Epithelial cell of proximal tubule (primary cell): ENCODE measurements around the gene DCP2. TPM values are rescaled to one million over a fixed set of nuclear protein-coding genes. Genes with fewer than 3 reads are reported as not detected.
"Not testable (repeated sequence)": the region's sequence is repeated elsewhere in the genome, so short reads cannot be mapped to it uniquely, and the experiment has no call there.

Source experiments
- DNase-seq: peaks from one replicate; pipeline ENCODE4 v3.0.0-alpha.2; 2011; ENCODE audit warnings: low read depth
- H3K4me3 ChIP-seq: 2 replicates; pipeline ENCODE4 v1.5.1; 2011; ENCODE audit warnings: low read depth, mild to moderate bottlenecking, low read length
- total RNA-seq: library from RNA; depleted of rRNA; stranded (reverse); fragments of >200 nt; gene quantifications from 2 replicates; pipeline ENCODE4 v1.2.3, GENCODE V29; 2015
- TF ChIP-seq, protein P1 (sequence below): conservative IDR thresholded peaks from 2 replicates; pipeline ENCODE4 v1.5.1; 2012; ENCODE audit warnings: low read depth, mild to moderate bottlenecking, low read length

The DCP2 gene
- total RNA-seq, 1 donor from 2014 or later, result 28.9 TPM

DNA sequence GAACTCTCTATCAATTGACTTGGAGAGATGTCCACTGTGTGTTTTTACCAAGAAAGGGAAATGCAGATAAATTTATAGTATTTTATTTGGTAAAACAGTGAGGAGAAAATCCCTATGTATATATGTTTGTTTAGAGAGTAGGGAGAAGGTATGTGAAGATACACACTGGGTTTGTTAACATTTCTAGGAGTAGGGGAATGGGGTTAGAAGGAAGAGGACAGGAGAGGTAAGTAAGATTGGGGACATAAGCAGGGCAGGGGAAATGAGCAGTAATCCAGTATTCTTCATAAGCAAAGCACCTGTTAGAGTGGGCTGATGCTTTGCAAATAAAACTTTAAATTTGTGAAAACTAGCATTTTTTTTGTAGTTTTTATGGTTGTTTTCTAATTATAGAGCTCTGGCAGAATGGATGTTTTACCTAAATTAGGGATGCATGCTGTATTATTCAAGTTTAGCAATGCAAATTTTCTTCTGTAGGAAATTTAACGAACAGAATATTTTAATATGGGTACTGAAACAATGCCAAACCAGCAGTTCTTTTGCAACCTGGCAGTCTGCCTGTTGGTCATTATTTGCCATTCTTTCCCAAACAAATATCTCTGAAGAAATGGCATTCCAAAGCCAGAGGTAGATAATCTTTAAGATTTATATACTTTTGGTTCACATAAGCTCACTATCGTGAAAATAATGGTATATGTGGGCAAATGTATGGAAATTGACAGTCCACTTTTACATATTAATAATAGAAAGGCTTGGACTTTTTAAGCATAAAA is 19.4 kb upstream of the DCP2 start:
- no peak for DNase-seq
- TF ChIP-seq, protein P1, sequence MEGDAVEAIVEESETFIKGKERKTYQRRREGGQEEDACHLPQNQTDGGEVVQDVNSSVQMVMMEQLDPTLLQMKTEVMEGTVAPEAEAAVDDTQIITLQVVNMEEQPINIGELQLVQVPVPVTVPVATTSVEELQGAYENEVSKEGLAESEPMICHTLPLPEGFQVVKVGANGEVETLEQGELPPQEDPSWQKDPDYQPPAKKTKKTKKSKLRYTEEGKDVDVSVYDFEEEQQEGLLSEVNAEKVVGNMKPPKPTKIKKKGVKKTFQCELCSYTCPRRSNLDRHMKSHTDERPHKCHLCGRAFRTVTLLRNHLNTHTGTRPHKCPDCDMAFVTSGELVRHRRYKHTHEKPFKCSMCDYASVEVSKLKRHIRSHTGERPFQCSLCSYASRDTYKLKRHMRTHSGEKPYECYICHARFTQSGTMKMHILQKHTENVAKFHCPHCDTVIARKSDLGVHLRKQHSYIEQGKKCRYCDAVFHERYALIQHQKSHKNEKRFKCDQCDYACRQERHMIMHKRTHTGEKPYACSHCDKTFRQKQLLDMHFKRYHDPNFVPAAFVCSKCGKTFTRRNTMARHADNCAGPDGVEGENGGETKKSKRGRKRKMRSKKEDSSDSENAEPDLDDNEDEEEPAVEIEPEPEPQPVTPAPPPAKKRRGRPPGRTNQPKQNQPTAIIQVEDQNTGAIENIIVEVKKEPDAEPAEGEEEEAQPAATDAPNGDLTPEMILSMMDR, result no peak
- H3K4me3 ChIP-seq, result no peak overlapping the region

DNA sequence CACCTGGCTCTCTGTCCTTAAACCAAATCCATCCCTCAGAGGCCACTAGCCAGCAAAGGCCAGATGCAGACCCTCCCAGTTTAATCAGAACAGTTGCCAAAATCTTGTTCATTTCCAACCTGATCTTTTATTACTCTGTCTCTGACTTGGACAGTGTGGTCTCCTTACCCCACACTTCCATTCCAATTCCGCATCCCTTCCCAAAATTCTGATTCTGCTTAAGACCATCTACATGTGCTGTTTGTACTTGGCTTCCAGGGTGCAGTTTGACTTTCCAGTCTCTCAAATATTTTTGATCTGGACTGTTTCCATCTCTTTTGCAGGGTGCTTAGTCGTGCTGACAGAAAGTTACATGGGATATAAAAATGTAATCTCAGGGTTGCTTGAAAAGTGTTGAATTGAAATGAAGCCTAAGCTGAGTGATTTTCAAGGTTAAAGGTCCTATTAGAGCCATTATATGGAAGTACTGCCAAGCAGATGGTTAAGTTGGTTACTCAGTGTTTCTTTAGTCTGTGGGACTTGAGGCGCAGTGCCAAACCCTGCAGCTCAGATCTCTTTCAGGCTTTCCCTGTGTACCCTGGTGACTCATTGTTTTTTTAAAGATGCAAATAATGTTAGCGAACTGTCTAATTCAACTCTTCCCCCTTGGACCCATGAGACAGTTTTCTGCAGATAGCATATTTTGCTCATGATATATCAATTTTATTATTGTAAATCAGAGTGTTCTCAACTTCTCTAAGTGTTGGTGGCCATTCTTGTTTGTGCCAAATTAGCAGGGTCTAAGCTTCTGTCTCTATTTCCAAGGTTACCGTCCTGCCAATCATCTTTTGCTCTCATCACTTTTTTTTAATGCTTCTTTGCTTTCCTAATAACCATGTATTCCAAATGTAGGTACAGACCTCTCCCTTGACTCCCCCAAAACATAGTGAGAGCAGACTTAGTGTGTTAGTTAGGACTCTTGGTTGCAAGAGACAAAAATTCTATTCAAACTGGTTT is 18.2 kb upstream of the DCP2 start:
- TF ChIP-seq, protein P1, result no peak
- peak; percentile 70 for DNase-seq
- H3K4me3 ChIP-seq, result no peak overlapping the region

DNA sequence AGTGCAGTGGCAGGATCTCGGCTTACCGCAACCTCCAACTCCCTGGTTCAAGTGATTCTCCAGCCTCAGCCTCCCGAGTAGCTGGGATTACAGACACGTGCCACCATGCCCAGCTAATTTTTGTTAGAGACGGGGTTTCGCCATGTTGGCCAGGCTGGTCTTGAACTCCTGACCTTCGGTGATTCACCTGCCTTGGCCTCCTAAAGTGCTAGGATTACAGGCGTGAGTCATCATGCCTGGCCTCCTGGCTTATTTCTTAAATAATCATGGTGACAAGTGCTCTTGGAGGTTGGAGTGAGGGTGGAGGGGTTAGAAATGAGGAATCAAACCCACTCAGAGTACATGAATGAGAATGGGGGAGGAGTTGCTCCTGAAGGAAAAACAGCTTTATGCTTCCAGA is 16.7 kb upstream of the DCP2 start:
- not testable (repeated sequence) for H3K4me3 ChIP-seq
- peak; percentile 54 for DNase-seq

DNA sequence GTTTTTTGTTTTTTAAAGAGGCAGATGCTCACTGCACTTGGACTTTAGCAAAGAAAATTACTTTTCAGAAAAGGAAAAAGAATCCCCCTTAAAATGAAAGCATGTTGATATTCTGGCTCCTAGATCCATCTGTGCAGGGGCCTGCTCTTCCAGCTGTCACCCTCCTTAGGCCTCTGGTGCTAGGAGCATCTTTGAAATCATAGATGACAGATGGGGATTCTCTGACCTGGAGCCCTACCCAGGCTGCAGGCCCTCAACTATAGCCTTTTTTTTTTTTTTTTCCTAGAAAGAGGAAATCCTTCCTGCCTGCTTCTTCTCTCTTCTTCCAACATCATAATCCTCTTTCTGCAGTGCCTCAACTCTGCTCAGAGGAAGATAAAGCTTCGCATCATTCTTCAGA is 16.3 kb upstream of the DCP2 start:
- no peak for DNase-seq
- H3K4me3 ChIP-seq, result no peak overlapping the region
- TF ChIP-seq, protein P1, result no peak

DNA sequence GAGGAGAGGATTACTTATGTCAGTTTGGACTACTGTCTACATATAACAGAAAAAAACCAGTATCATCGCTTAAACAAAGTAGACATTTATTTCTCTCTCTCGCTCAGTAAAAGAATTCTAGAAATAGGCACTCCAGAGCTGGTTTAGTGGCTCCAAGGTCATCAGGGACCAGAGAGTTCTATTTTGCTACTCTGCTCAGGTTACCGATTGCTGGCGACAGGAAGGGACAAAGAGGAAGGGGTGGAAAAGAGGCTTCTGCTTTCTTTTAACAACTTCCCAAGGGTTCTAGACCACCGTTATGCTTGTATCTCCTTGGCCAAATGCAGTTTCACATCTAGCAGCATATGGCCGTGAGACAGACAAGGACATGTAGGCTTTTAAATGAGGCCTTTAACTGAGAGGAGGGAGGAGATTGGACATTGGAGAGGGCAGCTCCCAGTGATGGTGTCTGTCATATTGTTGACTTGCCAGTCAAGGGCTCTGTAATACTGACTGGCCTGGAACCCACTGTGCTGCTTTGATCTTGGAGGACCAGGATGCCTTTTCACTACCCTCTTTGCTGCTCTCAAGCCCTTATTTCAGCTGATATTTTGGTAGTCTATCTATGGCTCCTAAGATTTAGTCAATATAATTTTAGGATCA is 15.6 kb upstream of the DCP2 start:
- no peak overlapping the region for H3K4me3 ChIP-seq
- TF ChIP-seq, protein P1, result no peak
- DNase-seq, result no peak

DNA sequence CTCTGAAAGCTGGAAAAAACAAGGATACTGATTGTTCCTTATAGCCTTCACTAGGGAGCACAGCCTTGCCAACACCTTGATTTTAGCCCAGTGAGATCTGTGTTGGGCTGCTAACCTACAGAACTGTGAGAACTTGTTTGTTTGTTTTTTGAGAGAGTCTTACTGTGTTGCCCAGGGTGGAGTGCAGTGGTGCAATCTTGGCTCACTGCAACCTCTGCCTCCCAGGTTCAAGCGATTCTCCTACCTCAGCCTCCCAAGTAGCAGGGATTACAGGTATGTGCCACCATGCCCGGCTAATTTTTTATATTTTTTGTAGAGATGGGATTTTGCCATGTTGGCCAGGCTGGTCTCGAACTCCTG is 13.2 kb upstream of the DCP2 start:
- not testable (repeated sequence) for H3K4me3 ChIP-seq, DNase-seq

DNA sequence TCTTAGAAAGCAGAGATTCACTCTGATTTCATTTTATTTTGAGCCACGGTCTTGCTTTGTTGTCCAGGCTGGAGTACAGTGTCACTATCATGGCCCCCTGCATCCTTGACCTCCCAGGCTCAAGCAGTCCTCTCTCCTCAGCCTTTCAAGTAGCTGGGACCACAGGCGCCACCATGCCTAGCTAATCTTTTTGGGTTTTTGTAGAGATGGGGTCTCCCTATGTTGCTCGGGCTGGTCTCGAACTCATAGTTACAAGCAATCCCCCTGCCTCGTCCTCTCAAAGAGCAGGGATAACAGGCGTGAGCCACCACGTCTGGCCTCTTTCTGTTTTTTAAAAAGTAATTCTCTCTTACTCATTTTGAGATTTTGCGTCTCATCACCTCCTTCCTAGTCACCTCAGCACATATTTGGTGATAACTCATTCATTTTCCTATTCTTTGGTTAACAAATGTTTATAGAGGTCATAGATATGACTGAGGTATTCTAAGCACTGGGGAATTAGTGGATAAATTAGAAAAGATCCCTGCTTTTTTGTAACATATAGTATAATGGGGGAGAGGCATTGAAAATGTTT is 10.8 kb upstream of the DCP2 start:
- no peak overlapping the region for H3K4me3 ChIP-seq
- TF ChIP-seq, protein P1, result no peak
- DNase-seq, result no peak
